Neural cell (in vitro differentiated cells): ENCODE measurements around the gene CDC37. TPM values are rescaled to one million over a fixed set of nuclear protein-coding genes. Genes with fewer than 3 reads are reported as not detected.

ENCODE experiments used
- H2AFZ ChIP-seq: fragments of 200-600, 300-800 bp; sonication (generic), shearing (Covaris generic); 2 replicates; pipeline ENCODE4 v1.6.0; 2014; ENCODE audit warnings: low read depth, mild to moderate bottlenecking, antibody characterized with exemption, low read length, moderate library complexity
- H3F3A ChIP-seq: fragments of 200-600 bp; shearing (Covaris generic); 2 replicates; pipeline ENCODE4 v1.6.1; 2016; ENCODE audit warnings: mild to moderate bottlenecking, moderate library complexity, mixed read lengths, antibody characterized with exemption, low read length; ENCODE audit not compliant: insufficient read depth, poor library complexity, severe bottlenecking
- H3K27ac ChIP-seq: fragments of 200-600, 300-800 bp; sonication (generic), shearing (Covaris generic); 2 replicates; pipeline ENCODE4 v1.5.1; 2014; ENCODE audit warnings: mild to moderate bottlenecking, low read length, moderate library complexity
- H3K27me3 ChIP-seq: fragments of 300-800, 200-600 bp; sonication (generic), shearing (Covaris generic); 2 replicates; pipeline ENCODE4 v1.6.0; 2014; ENCODE audit warnings: mild to moderate bottlenecking, low read depth, low read length, moderate library complexity; ENCODE audit not compliant: insufficient read depth
- H3K36me3 ChIP-seq: fragments of 300-800, 200-600 bp; sonication (generic), shearing (Covaris generic); 2 replicates; pipeline ENCODE4 v1.5.1; 2014; ENCODE audit warnings: mild to moderate bottlenecking, antibody characterized with exemption, low read length, moderate library complexity; ENCODE audit not compliant: insufficient read depth
- H3K4me2 ChIP-seq: fragments of 300-800, 200-600 bp; sonication (generic), shearing (Covaris generic); 2 replicates; pipeline ENCODE4 v1.6.0; 2014; ENCODE audit warnings: mild to moderate bottlenecking, low read length
- H3K4me3 ChIP-seq: fragments of 300-800, 200-600 bp; sonication (generic), shearing (Covaris generic); 2 replicates; pipeline ENCODE4 v1.5.1; 2014; ENCODE audit warnings: mild to moderate bottlenecking, low read length, moderate library complexity
- H3K79me2 ChIP-seq: fragments of 200-600 bp; shearing (Covaris generic); replicated peaks from 2 replicates; pipeline ENCODE4 v1.6.0; 2014; ENCODE audit warnings: mild to moderate bottlenecking, low read length, moderate library complexity; ENCODE audit not compliant: insufficient read depth
- H3K9ac ChIP-seq: fragments of 300-800, 200-600 bp; sonication (generic), shearing (Covaris generic); 2 replicates; pipeline ENCODE4 v1.6.1; 2016; ENCODE audit warnings: mild to moderate bottlenecking, low read length, mixed read lengths
- H3K9me2 ChIP-seq: fragments of 200-600 bp; shearing (Covaris generic); 2 replicates; pipeline ENCODE4 v1.6.1; 2016; ENCODE audit warnings: mild to moderate bottlenecking, low read length, mixed read lengths; ENCODE audit not compliant: insufficient read depth
- H3K9me3 ChIP-seq: fragments of 200-600, 300-800 bp; sonication (generic), shearing (Covaris generic); 2 replicates; pipeline ENCODE4 v1.6.1; 2016; ENCODE audit warnings: mild to moderate bottlenecking, mixed run types, low read length, moderate library complexity, mixed read lengths
- H4K20me1 ChIP-seq: fragments of 200-600 bp; shearing (Covaris generic); 2 replicates; pipeline ENCODE4 v1.6.1; 2016; ENCODE audit warnings: mild to moderate bottlenecking, mixed run types; ENCODE audit not compliant: insufficient read depth
- EP300 ChIP-seq: fragments of 450-650 bp; conservative IDR thresholded peaks from 2 replicates; pipeline ENCODE4 v1.6.1; 2014; ENCODE audit warnings: antibody characterized with exemption, mild to moderate bottlenecking, moderate library complexity; ENCODE audit not compliant: poor library complexity, severe bottlenecking
- EZH2 ChIP-seq: fragments of 200-600, 300-800 bp; shearing (Covaris generic), sonication (generic); IDR thresholded peaks from 2 replicates; pipeline ENCODE4 v1.6.1; 2014; ENCODE audit warnings: antibody characterized with exemption, low read length, borderline replicate concordance, mild to moderate bottlenecking; ENCODE audit not compliant: insufficient read depth, poor library complexity, severe bottlenecking
- MXI1 ChIP-seq: fragments of 450-650 bp; conservative IDR thresholded peaks from 2 replicates; pipeline ENCODE4 v1.6.1; 2014; ENCODE audit warnings: antibody characterized with exemption, mild to moderate bottlenecking; ENCODE audit not compliant: poor library complexity, severe bottlenecking
- POLR2AphosphoS5 ChIP-seq: IDR thresholded peaks from 2 replicates; pipeline ENCODE4 v1.6.1; 2012
- RAD21 ChIP-seq: fragments of 450-650 bp; conservative IDR thresholded peaks from 2 replicates; pipeline ENCODE4 v1.6.1; 2014; ENCODE audit warnings: antibody characterized with exemption, mild to moderate bottlenecking, moderate library complexity
- SMC3 ChIP-seq: fragments of 450-650 bp; conservative IDR thresholded peaks from 2 replicates; pipeline ENCODE4 v1.6.1; 2014; ENCODE audit warnings: antibody characterized with exemption, mild to moderate bottlenecking, moderate library complexity; ENCODE audit not compliant: poor library complexity
- polyA plus RNA-seq: library from polyadenylated mRNA; depleted of rRNA; stranded (reverse); fragments of >200 nt; gene quantifications from 2 replicates; pipeline ENCODE4 v1.2.3, GENCODE V29; 2014
- TF ChIP-seq, protein P1 (sequence below): fragments of 450-650 bp; IDR thresholded peaks from 2 replicates; pipeline ENCODE4 v1.5.1; 2014; ENCODE audit warnings: antibody characterized with exemption, mild to moderate bottlenecking, moderate library complexity; ENCODE audit not compliant: poor library complexity, severe bottlenecking
- TF ChIP-seq, protein P2 (sequence below): IDR thresholded peaks from 2 replicates; pipeline ENCODE4 v1.6.1; 2012; ENCODE audit warnings: borderline replicate concordance

Gene CDC37
- polyA plus RNA-seq, 1 donor from 2014 or later, result 359 TPM

GRCh38 chr19:10439588-10439987, 36.2 kb upstream of the CDC37 start:
- H3K27ac ChIP-seq, result no peak overlapping the region
- TF ChIP-seq SMC3, result no peak
- no peaks in the 10 kb centered on the region for H3K36me3 ChIP-seq
- no peak overlapping the region for H3K4me3 ChIP-seq
- no peaks in the 10 kb centered on the region for H3F3A ChIP-seq
- no peak overlapping the region for H3K9ac ChIP-seq
- no peak overlapping the region for H2AFZ ChIP-seq
- H3K79me2 ChIP-seq, result no peaks in the 10 kb centered on the region
- H3K4me2 ChIP-seq, result no peak overlapping the region
- H3K27me3 ChIP-seq, result no peaks in the 10 kb centered on the region
- no peaks in the 10 kb centered on the region for H3K9me2 ChIP-seq
- no peaks in the 10 kb centered on the region for H3K9me3 ChIP-seq
- no peaks in the 10 kb centered on the region for H4K20me1 ChIP-seq

- H3K9me2 ChIP-seq, result no peaks in the 10 kb centered on the region
- no peak overlapping the region for H3K4me3 ChIP-seq
- no peak overlapping the region for H3K27ac ChIP-seq
- H3K9ac ChIP-seq, result no peak overlapping the region
- H3K79me2 ChIP-seq, result no peaks in the 10 kb centered on the region
- no peaks in the 10 kb centered on the region for H4K20me1 ChIP-seq
- H3K36me3 ChIP-seq, result no peaks in the 10 kb centered on the region
- H2AFZ ChIP-seq, result no peak overlapping the region
- H3F3A ChIP-seq, result no peaks in the 10 kb centered on the region
- no peaks in the 10 kb centered on the region for H3K9me3 ChIP-seq
- H3K4me2 ChIP-seq, result no peak overlapping the region
- no peak for TF ChIP-seq SMC3
- no peak for TF ChIP-seq POLR2AphosphoS5
- TF ChIP-seq EZH2, result no peak
- TF ChIP-seq, protein P1, sequence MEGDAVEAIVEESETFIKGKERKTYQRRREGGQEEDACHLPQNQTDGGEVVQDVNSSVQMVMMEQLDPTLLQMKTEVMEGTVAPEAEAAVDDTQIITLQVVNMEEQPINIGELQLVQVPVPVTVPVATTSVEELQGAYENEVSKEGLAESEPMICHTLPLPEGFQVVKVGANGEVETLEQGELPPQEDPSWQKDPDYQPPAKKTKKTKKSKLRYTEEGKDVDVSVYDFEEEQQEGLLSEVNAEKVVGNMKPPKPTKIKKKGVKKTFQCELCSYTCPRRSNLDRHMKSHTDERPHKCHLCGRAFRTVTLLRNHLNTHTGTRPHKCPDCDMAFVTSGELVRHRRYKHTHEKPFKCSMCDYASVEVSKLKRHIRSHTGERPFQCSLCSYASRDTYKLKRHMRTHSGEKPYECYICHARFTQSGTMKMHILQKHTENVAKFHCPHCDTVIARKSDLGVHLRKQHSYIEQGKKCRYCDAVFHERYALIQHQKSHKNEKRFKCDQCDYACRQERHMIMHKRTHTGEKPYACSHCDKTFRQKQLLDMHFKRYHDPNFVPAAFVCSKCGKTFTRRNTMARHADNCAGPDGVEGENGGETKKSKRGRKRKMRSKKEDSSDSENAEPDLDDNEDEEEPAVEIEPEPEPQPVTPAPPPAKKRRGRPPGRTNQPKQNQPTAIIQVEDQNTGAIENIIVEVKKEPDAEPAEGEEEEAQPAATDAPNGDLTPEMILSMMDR, result no peak
- TF ChIP-seq EP300, result no peak
- H3K27me3 ChIP-seq, result peaks cover 50% of the 10 kb centered on the region
Measured at GRCh38 chr19:10433131-10433536, 29.8 kb upstream of the CDC37 start.

DNA sequence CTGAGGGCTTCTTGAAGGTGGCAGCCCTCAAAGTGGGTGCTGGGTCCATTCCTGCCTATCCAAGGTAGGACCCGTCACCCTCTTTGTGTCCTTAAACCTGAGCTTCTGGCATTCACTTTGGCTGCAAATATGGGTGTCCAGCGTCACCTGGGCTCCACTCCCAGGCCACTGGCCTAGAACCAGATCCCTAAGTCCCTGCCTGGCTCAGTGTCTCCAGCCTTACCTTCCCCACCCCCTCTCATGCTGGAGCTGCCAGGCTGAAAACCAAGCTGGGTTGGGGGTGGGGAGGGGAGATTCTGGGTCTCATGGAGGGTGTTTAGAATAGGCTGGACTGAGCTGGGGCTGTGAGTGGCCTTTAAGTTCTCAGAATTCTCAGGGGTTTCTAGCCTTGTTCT, 29.4 kb upstream of the CDC37 start:
- H3K9me3 ChIP-seq, result no peaks in the 10 kb centered on the region
- no peak overlapping the region for H3K4me3 ChIP-seq
- H3K9ac ChIP-seq, result no peak overlapping the region
- no peaks in the 10 kb centered on the region for H3K79me2 ChIP-seq
- TF ChIP-seq POLR2AphosphoS5 (no peak), EP300 (no peak), MXI1 (no peak), RAD21 (no peak), SMC3 (no peak)
- TF ChIP-seq, protein P1, result no peak
- TF ChIP-seq, protein P2, sequence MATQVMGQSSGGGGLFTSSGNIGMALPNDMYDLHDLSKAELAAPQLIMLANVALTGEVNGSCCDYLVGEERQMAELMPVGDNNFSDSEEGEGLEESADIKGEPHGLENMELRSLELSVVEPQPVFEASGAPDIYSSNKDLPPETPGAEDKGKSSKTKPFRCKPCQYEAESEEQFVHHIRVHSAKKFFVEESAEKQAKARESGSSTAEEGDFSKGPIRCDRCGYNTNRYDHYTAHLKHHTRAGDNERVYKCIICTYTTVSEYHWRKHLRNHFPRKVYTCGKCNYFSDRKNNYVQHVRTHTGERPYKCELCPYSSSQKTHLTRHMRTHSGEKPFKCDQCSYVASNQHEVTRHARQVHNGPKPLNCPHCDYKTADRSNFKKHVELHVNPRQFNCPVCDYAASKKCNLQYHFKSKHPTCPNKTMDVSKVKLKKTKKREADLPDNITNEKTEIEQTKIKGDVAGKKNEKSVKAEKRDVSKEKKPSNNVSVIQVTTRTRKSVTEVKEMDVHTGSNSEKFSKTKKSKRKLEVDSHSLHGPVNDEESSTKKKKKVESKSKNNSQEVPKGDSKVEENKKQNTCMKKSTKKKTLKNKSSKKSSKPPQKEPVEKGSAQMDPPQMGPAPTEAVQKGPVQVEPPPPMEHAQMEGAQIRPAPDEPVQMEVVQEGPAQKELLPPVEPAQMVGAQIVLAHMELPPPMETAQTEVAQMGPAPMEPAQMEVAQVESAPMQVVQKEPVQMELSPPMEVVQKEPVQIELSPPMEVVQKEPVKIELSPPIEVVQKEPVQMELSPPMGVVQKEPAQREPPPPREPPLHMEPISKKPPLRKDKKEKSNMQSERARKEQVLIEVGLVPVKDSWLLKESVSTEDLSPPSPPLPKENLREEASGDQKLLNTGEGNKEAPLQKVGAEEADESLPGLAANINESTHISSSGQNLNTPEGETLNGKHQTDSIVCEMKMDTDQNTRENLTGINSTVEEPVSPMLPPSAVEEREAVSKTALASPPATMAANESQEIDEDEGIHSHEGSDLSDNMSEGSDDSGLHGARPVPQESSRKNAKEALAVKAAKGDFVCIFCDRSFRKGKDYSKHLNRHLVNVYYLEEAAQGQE, result no peak
- H3K4me2 ChIP-seq, result no peak overlapping the region
- H4K20me1 ChIP-seq, result no peaks in the 10 kb centered on the region
- H3K9me2 ChIP-seq, result no peaks in the 10 kb centered on the region
- H2AFZ ChIP-seq, result no peak overlapping the region
- peaks cover 52% of the 10 kb centered on the region for H3K27me3 ChIP-seq
- H3F3A ChIP-seq, result no peaks in the 10 kb centered on the region
- H3K27ac ChIP-seq, result no peak overlapping the region
- H3K36me3 ChIP-seq, result no peaks in the 10 kb centered on the region
